GM13976 (cell line): ENCODE results near the gene SPTBN4.

Source experiments
- DNase-seq: peaks from one replicate; pipeline ENCODE4 v3.0.0; 2012; ENCODE audit warnings: low spot score
- in situ Hi-C: fragments of 300-500 bp; cut with MboI; formaldehyde crosslinking; loops from one replicate; pipeline ENCODE4 v1.12.0; 2022; ENCODE audit warnings: low sequenced_read_pairs, mixed read lengths, inconsistent platforms; ENCODE audit not compliant: unreplicated experiment
- TF ChIP-seq, protein P1 (sequence below): IDR thresholded peaks from 2 replicates; pipeline ENCODE4 v1.5.1; 2012; ENCODE audit warnings: borderline replicate concordance, mild to moderate bottlenecking; ENCODE audit not compliant: insufficient read depth; ENCODE audit errors: extremely low read depth, missing control alignments, control extremely low read depth

Gene SPTBN4

DNA sequence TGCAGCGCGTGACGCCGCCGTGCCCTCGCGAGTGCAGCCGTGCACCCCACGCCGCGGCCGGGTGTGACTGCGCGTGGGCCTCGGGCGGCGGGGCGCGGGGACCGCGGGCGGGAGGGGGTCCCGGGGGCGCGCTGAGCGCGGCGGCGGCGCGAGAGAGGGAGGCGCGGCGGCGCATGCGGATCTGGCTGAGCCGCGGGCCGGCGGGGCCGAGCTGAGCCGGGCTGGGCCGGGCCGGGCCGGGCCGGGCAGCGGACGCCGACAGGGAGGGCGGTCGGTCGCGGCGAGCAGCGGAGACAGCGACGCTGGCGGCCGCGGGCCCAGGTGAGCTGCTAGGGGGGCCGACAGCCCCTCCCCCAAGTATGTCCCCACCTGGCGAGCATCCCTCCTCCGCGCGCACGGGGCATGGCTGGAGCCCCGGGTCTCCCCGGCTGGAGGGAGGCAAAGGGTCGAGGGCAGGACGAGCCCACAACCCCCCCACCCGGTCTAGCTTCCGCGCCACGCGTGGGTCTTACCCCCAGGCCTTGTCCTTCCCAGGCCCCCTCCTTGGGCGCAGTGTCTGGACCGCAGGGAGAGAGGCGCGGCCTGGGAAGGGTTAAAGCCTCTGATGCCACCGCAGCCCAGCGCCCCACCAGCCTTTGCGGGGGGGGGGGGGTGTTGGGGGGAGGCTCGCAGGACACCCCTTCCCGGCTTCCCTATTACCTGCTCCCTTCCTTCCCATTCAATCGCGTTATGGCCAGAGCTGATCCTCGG, at the start of gene SPTBN4:
SPTBN4 (plus strand) TSS at position 17 of the 750 bp plus-strand sequence. CDS start 5,621 bp downstream, outside the sequence.
- in situ Hi-C loops: no loop called here
- no peak for DNase-seq
- TF ChIP-seq, protein P1, sequence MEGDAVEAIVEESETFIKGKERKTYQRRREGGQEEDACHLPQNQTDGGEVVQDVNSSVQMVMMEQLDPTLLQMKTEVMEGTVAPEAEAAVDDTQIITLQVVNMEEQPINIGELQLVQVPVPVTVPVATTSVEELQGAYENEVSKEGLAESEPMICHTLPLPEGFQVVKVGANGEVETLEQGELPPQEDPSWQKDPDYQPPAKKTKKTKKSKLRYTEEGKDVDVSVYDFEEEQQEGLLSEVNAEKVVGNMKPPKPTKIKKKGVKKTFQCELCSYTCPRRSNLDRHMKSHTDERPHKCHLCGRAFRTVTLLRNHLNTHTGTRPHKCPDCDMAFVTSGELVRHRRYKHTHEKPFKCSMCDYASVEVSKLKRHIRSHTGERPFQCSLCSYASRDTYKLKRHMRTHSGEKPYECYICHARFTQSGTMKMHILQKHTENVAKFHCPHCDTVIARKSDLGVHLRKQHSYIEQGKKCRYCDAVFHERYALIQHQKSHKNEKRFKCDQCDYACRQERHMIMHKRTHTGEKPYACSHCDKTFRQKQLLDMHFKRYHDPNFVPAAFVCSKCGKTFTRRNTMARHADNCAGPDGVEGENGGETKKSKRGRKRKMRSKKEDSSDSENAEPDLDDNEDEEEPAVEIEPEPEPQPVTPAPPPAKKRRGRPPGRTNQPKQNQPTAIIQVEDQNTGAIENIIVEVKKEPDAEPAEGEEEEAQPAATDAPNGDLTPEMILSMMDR: no peak

DNA sequence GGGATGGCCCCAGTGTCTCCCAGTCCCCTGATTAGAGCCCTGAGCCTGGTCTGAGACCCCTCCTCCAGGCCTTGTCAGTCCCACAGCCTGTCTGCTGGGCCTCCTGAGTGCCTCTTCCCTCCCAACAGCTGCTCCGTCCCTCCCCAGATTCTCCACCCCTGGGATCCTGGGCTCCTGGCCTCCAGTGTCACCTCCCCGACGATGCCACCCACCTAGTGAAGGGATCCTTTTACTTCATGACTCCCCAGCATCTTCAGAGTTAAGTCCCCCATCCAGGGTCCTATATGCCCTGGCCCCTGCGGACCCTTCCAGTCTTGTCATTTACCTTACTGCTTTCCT, 49.2 kb upstream of the SPTBN4 start:
- DNase-seq: no peak
- TF ChIP-seq, protein P1: no peak
- in situ Hi-C loops: no loop called here

DNA sequence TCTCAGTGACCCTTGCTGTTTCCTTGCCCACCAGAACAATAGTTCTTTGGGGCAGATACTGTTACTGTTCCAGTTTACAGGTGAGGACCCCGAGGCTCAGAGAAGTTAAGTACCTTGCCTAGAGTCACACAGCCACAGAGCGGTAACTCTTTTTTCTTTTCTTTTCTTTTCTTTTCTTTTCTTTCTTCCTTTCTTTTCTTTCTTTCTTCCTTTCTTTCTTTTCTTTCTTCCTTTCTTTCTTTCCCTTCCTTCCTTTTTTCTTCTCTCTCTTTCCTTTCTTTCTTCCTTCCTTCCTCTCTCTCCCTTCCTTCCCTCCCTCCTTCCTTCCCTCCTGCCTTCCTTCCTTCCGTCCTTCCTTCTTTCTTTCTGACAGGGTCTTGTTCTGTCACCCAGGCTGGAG, 48.8 kb upstream of the SPTBN4 start:
- in situ Hi-C loops: no loop called here
- TF ChIP-seq, protein P1: no peak
- no peak for DNase-seq

DNA sequence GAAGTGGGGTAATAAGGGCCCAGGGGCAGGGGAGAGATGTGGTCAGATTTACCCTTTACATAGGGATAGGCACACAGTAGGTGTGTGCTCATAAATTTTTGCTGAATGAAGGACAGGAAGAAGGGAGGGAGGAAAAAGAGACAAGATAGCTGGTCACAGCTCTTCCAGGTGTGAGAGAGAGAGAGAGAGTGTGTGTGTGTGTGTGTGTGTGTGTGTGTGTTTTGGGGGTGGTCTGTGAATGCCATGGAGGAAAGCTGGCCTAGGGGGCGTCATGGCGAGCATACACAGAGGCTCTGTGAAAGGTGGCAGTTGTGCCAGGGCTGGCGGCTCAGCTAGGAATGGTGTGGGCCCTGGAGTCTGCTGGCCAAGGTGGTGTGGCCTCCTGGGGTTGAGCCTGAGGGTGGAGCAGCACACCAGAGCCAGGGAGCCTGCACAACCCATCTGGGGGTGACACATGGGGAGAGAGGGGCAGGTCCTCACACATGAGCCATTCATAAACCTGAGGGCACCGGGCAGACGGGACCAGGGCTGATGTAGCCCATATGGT, 47.7 kb upstream of the SPTBN4 start:
- in situ Hi-C loops: no loop called here
- TF ChIP-seq, protein P1: no peak

DNA sequence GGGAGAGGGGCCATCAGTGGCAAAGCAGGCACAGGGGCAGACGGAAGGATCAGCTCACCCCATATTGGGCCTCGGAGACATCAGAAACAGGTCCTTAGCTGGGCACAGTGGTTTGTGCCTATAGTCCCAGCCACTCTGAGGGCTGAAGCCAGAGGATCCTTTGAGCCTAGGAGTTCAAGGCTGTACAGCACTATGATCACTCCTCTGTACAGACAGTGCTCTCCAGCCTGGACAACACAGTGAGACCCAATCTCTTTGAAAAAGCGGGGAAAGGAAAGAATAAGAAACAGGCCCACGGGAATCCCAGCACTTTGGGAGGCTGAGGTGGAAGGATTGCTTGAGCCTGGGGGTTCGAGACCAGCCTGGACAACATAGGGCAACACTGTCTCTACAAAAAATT, 47.0 kb upstream of the SPTBN4 start:
- no peak for DNase-seq
- TF ChIP-seq, protein P1: no peak
- in situ Hi-C loops: no loop called here

More for the DNA sequence above, 47.7 kb upstream of the SPTBN4 start:
- DNase-seq: no peak

DNA sequence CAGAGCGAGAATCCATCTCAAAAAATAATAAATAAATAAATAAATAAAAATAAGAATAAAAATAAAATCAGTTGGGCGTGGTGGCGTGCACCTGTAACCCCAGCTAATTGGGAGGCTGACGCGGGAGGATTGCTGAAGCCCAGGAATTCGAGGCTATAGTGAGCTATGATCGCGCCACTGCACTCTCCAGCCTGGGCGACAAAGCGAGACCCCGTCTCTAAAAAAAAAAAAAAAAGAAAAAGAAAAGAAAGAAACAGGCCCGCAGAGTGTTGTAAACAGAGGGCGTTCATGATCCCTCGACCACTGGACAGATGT, 46.4 kb upstream of the SPTBN4 start:
- in situ Hi-C loops: no loop called here
- TF ChIP-seq, protein P1: no peak
- no peak for DNase-seq
